GM23338 (cell line): ENCODE data around the gene RAD21L1. TPM values are rescaled to one million over a fixed set of nuclear protein-coding genes. Genes with fewer than 3 reads are reported as not detected.

Experiments used
- ATAC-seq: fragments of 200-7000 bp; cut with Tn5 transposase; 3 replicates; pipeline ENCODE4 v1.9.1; 2020
- DNase-seq: peaks from one replicate; pipeline ENCODE4 v3.0.0-alpha.2; 2015; ENCODE audit warnings: low spot score
- H2AFZ ChIP-seq: fragments of 200-600 bp; sonication (generic); 2 replicates; pipeline ENCODE4 v1.8.0; 2016; ENCODE audit warnings: antibody characterized with exemption, mild to moderate bottlenecking, moderate library complexity
- H3F3A ChIP-seq: fragments of 200-600 bp; sonication (generic); replicated peaks from 2 replicates; pipeline ENCODE4 v1.8.0; 2017; ENCODE audit warnings: antibody characterized with exemption, mixed run types, low read depth
- H3K27ac ChIP-seq: fragments of 200-600 bp; sonication (generic); 2 replicates; pipeline ENCODE4 v1.6.1; 2016; ENCODE audit warnings: low read depth
- H3K27me3 ChIP-seq: fragments of 200-600 bp; sonication (generic); 2 replicates; pipeline ENCODE4 v1.8.0; 2016; ENCODE audit warnings: mild to moderate bottlenecking, mixed run types, moderate library complexity; ENCODE audit not compliant: insufficient read depth
- H3K36me3 ChIP-seq: fragments of 200-600 bp; sonication (generic); 2 replicates; pipeline ENCODE4 v1.8.0; 2016; ENCODE audit warnings: mild to moderate bottlenecking; ENCODE audit not compliant: insufficient read depth
- H3K4me1 ChIP-seq: fragments of 200-600 bp; sonication (generic); 2 replicates; pipeline ENCODE4 v1.8.0; 2016; ENCODE audit warnings: mild to moderate bottlenecking, moderate library complexity; ENCODE audit not compliant: insufficient read depth
- H3K4me2 ChIP-seq: fragments of 200-600 bp; sonication (generic); 2 replicates; pipeline ENCODE4 v1.7.1; 2017; ENCODE audit warnings: mixed run types
- H3K4me3 ChIP-seq: fragments of 200-600 bp; sonication (generic); 2 replicates; pipeline ENCODE4 v1.6.1; 2016; ENCODE audit warnings: mixed run types
- H3K79me2 ChIP-seq: fragments of 200-600 bp; sonication (generic); replicated peaks from 2 replicates; pipeline ENCODE4 v1.8.0; 2017; ENCODE audit warnings: mild to moderate bottlenecking; ENCODE audit not compliant: insufficient read depth
- H3K9me2 ChIP-seq: fragments of 200-600 bp; sonication (generic); 2 replicates; pipeline ENCODE4 v1.8.0; 2017; ENCODE audit not compliant: insufficient read depth
- H4K20me1 ChIP-seq: fragments of 200-600 bp; sonication (generic); replicated peaks from 2 replicates; pipeline ENCODE4 v1.8.0; 2017; ENCODE audit warnings: mild to moderate bottlenecking; ENCODE audit not compliant: insufficient read depth
- H3K27ac Mint-ChIP-seq: 2 replicates; pipeline ENCODE4 v1.8.0; 2020; ENCODE audit warnings: inconsistent platforms, mild to moderate bottlenecking, moderate library complexity, mixed read lengths
- H3K27me3 Mint-ChIP-seq: 3 replicates; pipeline ENCODE4 v1.8.0; 2022; ENCODE audit warnings: low read depth, mild to moderate bottlenecking, moderate library complexity, mixed read lengths, inconsistent platforms; ENCODE audit not compliant: insufficient read depth, poor library complexity
- H3K36me3 Mint-ChIP-seq: 3 replicates; pipeline ENCODE4 v1.8.0; 2021; ENCODE audit warnings: low read depth, mild to moderate bottlenecking, inconsistent platforms, moderate library complexity, mixed read lengths
- H3K4me1 Mint-ChIP-seq: 3 replicates; pipeline ENCODE4 v1.8.0; 2020; ENCODE audit warnings: mild to moderate bottlenecking, inconsistent platforms, mixed read lengths
- H3K4me3 Mint-ChIP-seq: 3 replicates; pipeline ENCODE4 v1.8.0; 2021; ENCODE audit warnings: moderate library complexity, mild to moderate bottlenecking, inconsistent platforms, mixed read lengths
- H3K9me3 Mint-ChIP-seq: 3 replicates; pipeline ENCODE4 v1.8.0; 2020; ENCODE audit warnings: moderate library complexity, mild to moderate bottlenecking, inconsistent platforms, mixed read lengths
- CREB1 ChIP-seq: fragments of 250-450 bp; sonication (Bioruptor Pico); IDR thresholded peaks from 2 replicates; pipeline ENCODE4 v1.5.0; 2020; ENCODE audit warnings: low read depth, mild to moderate bottlenecking, moderate library complexity
- EZH2 ChIP-seq: fragments of 200-600 bp; sonication (generic); IDR thresholded peaks from one replicate; pipeline ENCODE4 v1.8.0; 2017; ENCODE audit warnings: antibody characterized with exemption, mild to moderate bottlenecking, low read depth; ENCODE audit not compliant: unreplicated experiment
- EZH2phosphoT487 ChIP-seq: fragments of 200-600 bp; sonication (generic); IDR thresholded peaks from one replicate; pipeline ENCODE4 v1.8.1; 2018; ENCODE audit warnings: antibody characterized with exemption; ENCODE audit not compliant: unreplicated experiment
- JUNB ChIP-seq: IDR thresholded peaks from one replicate; pipeline ENCODE4 v1.6.1; 2016; ENCODE audit warnings: antibody characterized with exemption; ENCODE audit not compliant: unreplicated experiment
- NANOG ChIP-seq: IDR thresholded peaks from 2 replicates; pipeline ENCODE4 v1.6.1; 2016; ENCODE audit warnings: antibody characterized with exemption, borderline replicate concordance
- POLR2AphosphoS5 ChIP-seq: IDR thresholded peaks from 2 replicates; pipeline ENCODE4 v1.6.1; 2016; ENCODE audit warnings: antibody characterized with exemption, low read depth
- STAT1 ChIP-seq: IDR thresholded peaks from one replicate; pipeline ENCODE4 v1.6.1; 2016; ENCODE audit warnings: antibody characterized with exemption; ENCODE audit not compliant: unreplicated experiment
- ZNF114 ChIP-seq: fragments of 250-450 bp; sonication (Bioruptor Pico); IDR thresholded peaks from 2 replicates; pipeline ENCODE4 v1.5.0; 2020; ENCODE audit warnings: mild to moderate bottlenecking, moderate library complexity
- ZNF331 ChIP-seq: fragments of 250-450 bp; sonication (Bioruptor Pico); IDR thresholded peaks from 2 replicates; pipeline ENCODE4 v1.5.0; 2020; ENCODE audit warnings: low read depth, mild to moderate bottlenecking, moderate library complexity
- polyA plus RNA-seq: library from polyadenylated mRNA; unstranded; fragments of >200 nt; fragmentation: Nextera tagmentation; extraction: Ambion mirVana; gene quantifications from 2 replicates; pipeline ENCODE4 v1.2.1, GENCODE V29; 2016
- total RNA-seq: library from RNA; depleted of rRNA; stranded (reverse); fragments of >200 nt; shearing (Covaris generic); gene quantifications from 2 replicates; pipeline ENCODE4 v1.2.3, GENCODE V29; 2014
- TF ChIP-seq, protein P1 (sequence below), 2 experiments: fragments of 200-600 bp in 1 of 2; sonication (generic) in 1 of 2; conservative IDR thresholded peaks; 2 replicates each; pipeline versions ENCODE4 v1.5.1 to v1.6.1; 2016 to 2017; ENCODE audit warnings: antibody characterized with exemption in 2 of 2, low read depth in 2 of 2, mild to moderate bottlenecking in 2 of 2, moderate library complexity in 1 of 2
- TF ChIP-seq, protein P2 (sequence below): IDR thresholded peaks from one replicate; pipeline ENCODE4 v1.6.1; 2018; ENCODE audit warnings: antibody characterized with exemption; ENCODE audit not compliant: unreplicated experiment
- TF ChIP-seq, protein P3 (sequence below): fragments of 250-450 bp; sonication (Bioruptor Pico); IDR thresholded peaks from 2 replicates; pipeline ENCODE4 v1.5.0; 2020; ENCODE audit warnings: mild to moderate bottlenecking, moderate library complexity
- TF ChIP-seq, protein P4 (sequence below): IDR thresholded peaks from 2 replicates; pipeline ENCODE4 v1.6.1; 2016; ENCODE audit warnings: antibody characterized with exemption

RAD21L1 gene
- total and polyA plus RNA-seq, 2 experiments from 2014 or later, result 0.10 to 0.95 TPM

DNA sequence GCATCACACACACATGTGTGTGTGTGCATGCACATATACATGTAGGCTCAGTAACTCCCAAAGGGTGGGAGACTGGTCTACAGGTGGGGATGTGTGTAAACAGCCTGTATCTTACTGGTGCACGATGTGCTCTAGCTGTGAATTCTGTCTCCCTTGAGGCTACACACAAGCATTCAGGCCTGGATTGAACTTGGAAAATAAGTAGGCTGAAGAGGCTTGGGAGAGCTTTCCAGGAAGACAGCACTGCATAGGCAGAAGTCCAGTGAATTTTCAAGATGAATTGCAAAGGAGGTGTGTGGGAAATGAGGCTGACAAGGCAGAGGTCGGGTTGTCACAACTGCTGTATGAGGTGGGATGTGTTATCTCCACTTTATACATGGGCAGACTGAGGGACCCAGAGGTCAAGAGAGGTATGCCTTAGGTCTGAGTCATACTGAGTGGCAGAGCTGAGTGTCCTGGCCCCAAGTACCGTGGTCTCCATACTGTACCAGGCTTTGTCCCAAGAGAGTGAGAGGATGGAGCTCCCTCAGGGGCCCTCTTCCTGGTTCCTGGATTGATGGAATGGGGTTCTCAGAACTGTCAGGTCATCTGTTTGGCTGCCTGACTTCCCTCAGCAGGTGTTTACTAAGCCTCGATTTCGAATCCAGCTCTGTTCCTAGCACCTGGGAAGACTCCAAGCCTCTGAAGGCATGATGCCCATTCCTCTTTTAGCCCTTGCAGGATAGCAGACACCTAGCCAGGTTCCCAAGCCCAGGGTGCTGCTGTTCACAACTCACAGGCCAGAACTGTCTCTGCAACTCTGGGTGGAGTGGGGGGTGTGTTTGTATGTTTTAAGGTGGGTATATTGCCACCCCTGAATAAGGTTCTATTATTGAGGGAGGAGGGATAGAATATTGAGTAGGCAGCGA, 54.6 kb downstream of the RAD21L1 start:
- no peak for DNase-seq
- ATAC-seq, result no peak
- Histone ChIP-seq H4K20me1 (0 out of 2 replicates have a peak, but pooled peaks cover 3% of the 10 kb centered on the region), H3K4me2 (no peak overlapping the region), H3K9me2 (no peaks in the 10 kb centered on the region), H3K79me2 (no peaks in the 10 kb centered on the region), H3K4me1 (no peaks in the 10 kb centered on the region), H2AFZ (no peak overlapping the region), H3K27me3 (no peaks in the 10 kb centered on the region), H3K4me3 (no peak overlapping the region), H3K36me3 (no peaks in the 10 kb centered on the region), H3F3A (no peaks in the 10 kb centered on the region), H3K27ac (no peak overlapping the region)
- H3K27ac Mint-ChIP-seq, result no peak overlapping the region
- H3K4me3 Mint-ChIP-seq, result no peak overlapping the region
- TF ChIP-seq ZNF331 (CRISPR knock-in tag), result no peak
- TF ChIP-seq, protein P1, sequence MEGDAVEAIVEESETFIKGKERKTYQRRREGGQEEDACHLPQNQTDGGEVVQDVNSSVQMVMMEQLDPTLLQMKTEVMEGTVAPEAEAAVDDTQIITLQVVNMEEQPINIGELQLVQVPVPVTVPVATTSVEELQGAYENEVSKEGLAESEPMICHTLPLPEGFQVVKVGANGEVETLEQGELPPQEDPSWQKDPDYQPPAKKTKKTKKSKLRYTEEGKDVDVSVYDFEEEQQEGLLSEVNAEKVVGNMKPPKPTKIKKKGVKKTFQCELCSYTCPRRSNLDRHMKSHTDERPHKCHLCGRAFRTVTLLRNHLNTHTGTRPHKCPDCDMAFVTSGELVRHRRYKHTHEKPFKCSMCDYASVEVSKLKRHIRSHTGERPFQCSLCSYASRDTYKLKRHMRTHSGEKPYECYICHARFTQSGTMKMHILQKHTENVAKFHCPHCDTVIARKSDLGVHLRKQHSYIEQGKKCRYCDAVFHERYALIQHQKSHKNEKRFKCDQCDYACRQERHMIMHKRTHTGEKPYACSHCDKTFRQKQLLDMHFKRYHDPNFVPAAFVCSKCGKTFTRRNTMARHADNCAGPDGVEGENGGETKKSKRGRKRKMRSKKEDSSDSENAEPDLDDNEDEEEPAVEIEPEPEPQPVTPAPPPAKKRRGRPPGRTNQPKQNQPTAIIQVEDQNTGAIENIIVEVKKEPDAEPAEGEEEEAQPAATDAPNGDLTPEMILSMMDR (conservative IDR thresholded peaks at IDR 0.05; ENCODE audit: low read depth in 2 of 2), result no peak
- TF ChIP-seq, protein P2, sequence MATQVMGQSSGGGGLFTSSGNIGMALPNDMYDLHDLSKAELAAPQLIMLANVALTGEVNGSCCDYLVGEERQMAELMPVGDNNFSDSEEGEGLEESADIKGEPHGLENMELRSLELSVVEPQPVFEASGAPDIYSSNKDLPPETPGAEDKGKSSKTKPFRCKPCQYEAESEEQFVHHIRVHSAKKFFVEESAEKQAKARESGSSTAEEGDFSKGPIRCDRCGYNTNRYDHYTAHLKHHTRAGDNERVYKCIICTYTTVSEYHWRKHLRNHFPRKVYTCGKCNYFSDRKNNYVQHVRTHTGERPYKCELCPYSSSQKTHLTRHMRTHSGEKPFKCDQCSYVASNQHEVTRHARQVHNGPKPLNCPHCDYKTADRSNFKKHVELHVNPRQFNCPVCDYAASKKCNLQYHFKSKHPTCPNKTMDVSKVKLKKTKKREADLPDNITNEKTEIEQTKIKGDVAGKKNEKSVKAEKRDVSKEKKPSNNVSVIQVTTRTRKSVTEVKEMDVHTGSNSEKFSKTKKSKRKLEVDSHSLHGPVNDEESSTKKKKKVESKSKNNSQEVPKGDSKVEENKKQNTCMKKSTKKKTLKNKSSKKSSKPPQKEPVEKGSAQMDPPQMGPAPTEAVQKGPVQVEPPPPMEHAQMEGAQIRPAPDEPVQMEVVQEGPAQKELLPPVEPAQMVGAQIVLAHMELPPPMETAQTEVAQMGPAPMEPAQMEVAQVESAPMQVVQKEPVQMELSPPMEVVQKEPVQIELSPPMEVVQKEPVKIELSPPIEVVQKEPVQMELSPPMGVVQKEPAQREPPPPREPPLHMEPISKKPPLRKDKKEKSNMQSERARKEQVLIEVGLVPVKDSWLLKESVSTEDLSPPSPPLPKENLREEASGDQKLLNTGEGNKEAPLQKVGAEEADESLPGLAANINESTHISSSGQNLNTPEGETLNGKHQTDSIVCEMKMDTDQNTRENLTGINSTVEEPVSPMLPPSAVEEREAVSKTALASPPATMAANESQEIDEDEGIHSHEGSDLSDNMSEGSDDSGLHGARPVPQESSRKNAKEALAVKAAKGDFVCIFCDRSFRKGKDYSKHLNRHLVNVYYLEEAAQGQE, result no peak
- TF ChIP-seq STAT1, result no peak
- no peak for TF ChIP-seq ZNF114 (CRISPR knock-in tag)
- TF ChIP-seq, protein P3, sequence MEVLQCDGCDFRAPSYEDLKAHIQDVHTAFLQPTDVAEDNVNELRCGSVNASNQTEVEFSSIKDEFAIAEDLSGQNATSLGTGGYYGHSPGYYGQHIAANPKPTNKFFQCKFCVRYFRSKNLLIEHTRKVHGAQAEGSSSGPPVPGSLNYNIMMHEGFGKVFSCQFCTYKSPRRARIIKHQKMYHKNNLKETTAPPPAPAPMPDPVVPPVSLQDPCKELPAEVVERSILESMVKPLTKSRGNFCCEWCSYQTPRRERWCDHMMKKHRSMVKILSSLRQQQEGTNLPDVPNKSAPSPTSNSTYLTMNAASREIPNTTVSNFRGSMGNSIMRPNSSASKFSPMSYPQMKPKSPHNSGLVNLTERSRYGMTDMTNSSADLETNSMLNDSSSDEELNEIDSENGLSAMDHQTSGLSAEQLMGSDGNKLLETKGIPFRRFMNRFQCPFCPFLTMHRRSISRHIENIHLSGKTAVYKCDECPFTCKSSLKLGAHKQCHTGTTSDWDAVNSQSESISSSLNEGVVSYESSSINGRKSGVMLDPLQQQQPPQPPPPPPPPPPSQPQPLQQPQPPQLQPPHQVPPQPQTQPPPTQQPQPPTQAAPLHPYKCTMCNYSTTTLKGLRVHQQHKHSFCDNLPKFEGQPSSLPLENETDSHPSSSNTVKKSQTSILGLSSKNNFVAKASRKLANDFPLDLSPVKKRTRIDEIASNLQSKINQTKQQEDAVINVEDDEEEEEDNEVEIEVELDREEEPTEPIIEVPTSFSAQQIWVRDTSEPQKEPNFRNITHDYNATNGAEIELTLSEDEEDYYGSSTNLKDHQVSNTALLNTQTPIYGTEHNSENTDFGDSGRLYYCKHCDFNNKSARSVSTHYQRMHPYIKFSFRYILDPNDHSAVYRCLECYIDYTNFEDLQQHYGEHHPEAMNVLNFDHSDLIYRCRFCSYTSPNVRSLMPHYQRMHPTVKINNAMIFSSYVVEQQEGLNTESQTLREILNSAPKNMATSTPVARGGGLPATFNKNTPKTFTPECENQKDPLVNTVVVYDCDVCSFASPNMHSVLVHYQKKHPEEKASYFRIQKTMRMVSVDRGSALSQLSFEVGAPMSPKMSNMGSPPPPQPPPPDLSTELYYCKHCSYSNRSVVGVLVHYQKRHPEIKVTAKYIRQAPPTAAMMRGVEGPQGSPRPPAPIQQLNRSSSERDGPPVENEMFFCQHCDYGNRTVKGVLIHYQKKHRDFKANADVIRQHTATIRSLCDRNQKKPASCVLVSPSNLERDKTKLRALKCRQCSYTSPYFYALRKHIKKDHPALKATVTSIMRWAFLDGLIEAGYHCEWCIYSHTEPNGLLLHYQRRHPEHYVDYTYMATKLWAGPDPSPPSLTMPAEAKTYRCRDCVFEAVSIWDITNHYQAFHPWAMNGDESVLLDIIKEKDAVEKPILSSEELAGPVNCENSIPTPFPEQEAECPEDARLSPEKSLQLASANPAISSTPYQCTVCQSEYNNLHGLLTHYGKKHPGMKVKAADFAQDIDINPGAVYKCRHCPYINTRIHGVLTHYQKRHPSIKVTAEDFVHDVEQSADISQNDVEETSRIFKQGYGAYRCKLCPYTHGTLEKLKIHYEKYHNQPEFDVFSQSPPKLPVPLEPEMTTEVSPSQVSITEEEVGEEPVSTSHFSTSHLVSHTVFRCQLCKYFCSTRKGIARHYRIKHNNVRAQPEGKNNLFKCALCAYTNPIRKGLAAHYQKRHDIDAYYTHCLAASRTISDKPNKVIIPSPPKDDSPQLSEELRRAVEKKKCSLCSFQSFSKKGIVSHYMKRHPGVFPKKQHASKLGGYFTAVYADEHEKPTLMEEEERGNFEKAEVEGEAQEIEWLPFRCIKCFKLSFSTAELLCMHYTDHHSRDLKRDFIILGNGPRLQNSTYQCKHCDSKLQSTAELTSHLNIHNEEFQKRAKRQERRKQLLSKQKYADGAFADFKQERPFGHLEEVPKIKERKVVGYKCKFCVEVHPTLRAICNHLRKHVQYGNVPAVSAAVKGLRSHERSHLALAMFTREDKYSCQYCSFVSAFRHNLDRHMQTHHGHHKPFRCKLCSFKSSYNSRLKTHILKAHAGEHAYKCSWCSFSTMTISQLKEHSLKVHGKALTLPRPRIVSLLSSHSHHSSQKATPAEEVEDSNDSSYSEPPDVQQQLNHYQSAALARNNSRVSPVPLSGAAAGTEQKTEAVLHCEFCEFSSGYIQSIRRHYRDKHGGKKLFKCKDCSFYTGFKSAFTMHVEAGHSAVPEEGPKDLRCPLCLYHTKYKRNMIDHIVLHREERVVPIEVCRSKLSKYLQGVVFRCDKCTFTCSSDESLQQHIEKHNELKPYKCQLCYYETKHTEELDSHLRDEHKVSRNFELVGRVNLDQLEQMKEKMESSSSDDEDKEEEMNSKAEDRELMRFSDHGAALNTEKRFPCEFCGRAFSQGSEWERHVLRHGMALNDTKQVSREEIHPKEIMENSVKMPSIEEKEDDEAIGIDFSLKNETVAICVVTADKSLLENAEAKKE (CRISPR knock-in tag), result no peak
- no peak for TF ChIP-seq JUNB
- TF ChIP-seq, protein P4, sequence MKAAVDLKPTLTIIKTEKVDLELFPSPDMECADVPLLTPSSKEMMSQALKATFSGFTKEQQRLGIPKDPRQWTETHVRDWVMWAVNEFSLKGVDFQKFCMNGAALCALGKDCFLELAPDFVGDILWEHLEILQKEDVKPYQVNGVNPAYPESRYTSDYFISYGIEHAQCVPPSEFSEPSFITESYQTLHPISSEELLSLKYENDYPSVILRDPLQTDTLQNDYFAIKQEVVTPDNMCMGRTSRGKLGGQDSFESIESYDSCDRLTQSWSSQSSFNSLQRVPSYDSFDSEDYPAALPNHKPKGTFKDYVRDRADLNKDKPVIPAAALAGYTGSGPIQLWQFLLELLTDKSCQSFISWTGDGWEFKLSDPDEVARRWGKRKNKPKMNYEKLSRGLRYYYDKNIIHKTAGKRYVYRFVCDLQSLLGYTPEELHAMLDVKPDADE, result no peak
- TF ChIP-seq EZH2, result no peak
- TF ChIP-seq POLR2AphosphoS5, result no peak
- no peak for TF ChIP-seq NANOG
- no peak for TF ChIP-seq CREB1 (CRISPR knock-in tag)
- no peak for TF ChIP-seq EZH2phosphoT487
- H3K36me3 Mint-ChIP-seq, result no peaks in the 10 kb centered on the region
- H3K4me1 Mint-ChIP-seq, result no peaks in the 10 kb centered on the region
- H3K9me3 Mint-ChIP-seq, result no peaks in the 10 kb centered on the region
- H3K27me3 Mint-ChIP-seq, result no peaks in the 10 kb centered on the region
